PC-3 (cell line): ENCODE results near the gene EPB41L1.

Experiments
- CTCF ChIP-seq: fragments of 300-600 bp; sonication (generic); conservative IDR thresholded peaks from 2 replicates; pipeline ENCODE4 v1.5.1; 2017; ENCODE audit warnings: antibody characterized with exemption, low read depth, mild to moderate bottlenecking, low read length
- EZH2 ChIP-seq: fragments of 300-600 bp; sonication (generic); IDR thresholded peaks from one replicate; pipeline ENCODE4 v1.6.1; 2017; ENCODE audit warnings: antibody characterized with exemption, mild to moderate bottlenecking, low read length; ENCODE audit not compliant: unreplicated experiment
- EZH2phosphoT487 ChIP-seq: fragments of 300-600 bp; sonication (generic); IDR thresholded peaks from 2 replicates; pipeline ENCODE4 v1.6.1; 2018; ENCODE audit warnings: mild to moderate bottlenecking, antibody characterized with exemption, low read length, borderline replicate concordance

DNA sequence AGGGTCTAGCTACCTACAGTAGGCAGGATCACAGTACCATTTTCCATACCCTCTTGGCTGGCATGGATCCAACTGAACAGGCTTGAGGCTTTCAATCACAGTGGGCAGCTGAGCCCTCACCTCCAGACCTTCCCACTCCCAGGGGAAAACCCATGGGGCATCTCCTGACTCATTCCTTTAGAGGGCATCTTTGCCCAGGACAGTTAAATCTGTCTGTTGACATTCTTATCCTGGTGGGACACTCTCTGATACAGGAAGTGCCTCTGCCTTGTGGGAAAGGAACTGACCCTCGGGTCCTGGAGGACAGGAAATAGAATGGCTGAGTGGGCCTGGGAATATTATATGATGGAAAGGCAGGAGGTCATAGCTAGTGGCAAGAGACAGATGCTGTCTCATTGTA lies 10.2 kb upstream of the EPB41L1 start:
- TF ChIP-seq EZH2phosphoT487, result no peak
- TF ChIP-seq CTCF, result no peak
- no peak for TF ChIP-seq EZH2
